ENCODE measurements around the gene GID8.

The GID8 gene

GRCh38 chr20:62947532-62948300 lies 9.8 kb downstream of the GID8 start:
- ChIA-PET POLR2A (interaction anchor here (1.8 kb wide), 1 partner anchor 10 kb away, joined by 7 read pairs; the partner anchor contains the start of gene GID8), CTCF (interaction anchor here (1.0 to 1.9 kb wide), 2 partner anchors 8 to 140 kb away, joined by 4 to 7 read pairs; no protein-coding TSS in a partner anchor)
- TF ChIP-seq CTCF (IDR thresholded peaks at IDR 0.05; ENCODE audit: insufficient read depth, low read length, missing control alignments), result no peak
- DNase-seq (ENCODE audit: low read depth, low spot score), result no peak
- H3K4me3 ChIP-seq (ENCODE audit: low read depth, low read length), result no peak overlapping the region

- DNase-seq (ENCODE audit: low read depth, low spot score), result no peak
- ChIA-PET POLR2A (interaction anchor here (1.8 kb wide), 1 partner anchor 12 kb away, joined by 7 read pairs; the partner anchor contains the start of gene GID8), CTCF (interaction anchor here (1.1 to 2.0 kb wide), 5 partner anchors 8 to 141 kb away, joined by 3 to 7 read pairs (median 5); no protein-coding TSS in a partner anchor)
- TF ChIP-seq CTCF (IDR thresholded peaks at IDR 0.05; ENCODE audit: insufficient read depth, low read length, missing control alignments), result no peak
- no peak overlapping the region for H3K4me3 ChIP-seq (ENCODE audit: low read depth, low read length)
Measured at GRCh38 chr20:62949153-62949821, 11.3 kb downstream of the GID8 start.

GRCh38 chr20:62949962-62950361 lies 12.0 kb downstream of the GID8 start:
- POLR2A ChIA-PET, result no interaction called here

GRCh38 chr20:62950741-62951140 lies 12.8 kb downstream of the GID8 start:
- DNase-seq (ENCODE audit: low read depth, low spot score), result no peak
- ChIA-PET POLR2A (no interaction called here), CTCF (interaction anchor here (0.9 to 1.7 kb wide), 3 partner anchors 9 to 22 kb away, joined by 3 to 5 read pairs (median 5); no protein-coding TSS in a partner anchor)
- H3K4me3 ChIP-seq (ENCODE audit: low read depth, low read length), result no peak overlapping the region
- TF ChIP-seq CTCF (IDR thresholded peaks at IDR 0.05; ENCODE audit: insufficient read depth, low read length, missing control alignments), result no peak

More at GRCh38 chr20:62949962-62950361, 12.0 kb downstream of the GID8 start:
- H3K4me3 ChIP-seq (ENCODE audit: low read depth, low read length), result no peak overlapping the region
- DNase-seq (ENCODE audit: low read depth, low spot score), result no peak
- CTCF ChIA-PET, result interaction anchor here (1.1 to 2.0 kb wide), 4 partner anchors 9 to 50 kb away, joined by 3 to 5 read pairs (median 5); no protein-coding TSS in a partner anchor
- no peak for TF ChIP-seq CTCF (IDR thresholded peaks at IDR 0.05; ENCODE audit: insufficient read depth, low read length, missing control alignments)

- no peak for TF ChIP-seq CTCF (IDR thresholded peaks at IDR 0.05; ENCODE audit: insufficient read depth, low read length, missing control alignments)
- ChIA-PET CTCF (interaction anchor here (0.9 to 1.7 kb wide), 2 partner anchors 19 to 21 kb away, joined by 3 to 5 read pairs; no protein-coding TSS in a partner anchor), POLR2A (no interaction called here)
- H3K4me3 ChIP-seq (ENCODE audit: low read depth, low read length), result no peak overlapping the region
- no peak for DNase-seq (ENCODE audit: low read depth, low spot score)
Measured at GRCh38 chr20:62951143-62951895, 13.4 kb downstream of the GID8 start.
